Liver (tissue), 3 donors: ENCODE measurements around the gene ADK.

Experiments
- RXRA ChIP-seq, 2 donors: IDR thresholded peaks; 2 replicates each; pipeline ENCODE4 v1.6.1; 2017 to 2018; ENCODE audit warnings: antibody characterized with exemption in 2 of 2, mild to moderate bottlenecking in 1 of 2
- TF ChIP-seq, protein P1 (sequence below): fragments of 150-350 bp; IDR thresholded peaks from 2 replicates; pipeline ENCODE4 v1.5.1; 2017; ENCODE audit warnings: improper control_type of control experiment, low read depth, low read length; ENCODE audit not compliant: missing input control
- donor health status: healthy.
- donor health status: healthy.

GRCh38 chr10:74704629-74705357, 553.8 kb downstream of the ADK start:
- TF ChIP-seq, protein P1, sequence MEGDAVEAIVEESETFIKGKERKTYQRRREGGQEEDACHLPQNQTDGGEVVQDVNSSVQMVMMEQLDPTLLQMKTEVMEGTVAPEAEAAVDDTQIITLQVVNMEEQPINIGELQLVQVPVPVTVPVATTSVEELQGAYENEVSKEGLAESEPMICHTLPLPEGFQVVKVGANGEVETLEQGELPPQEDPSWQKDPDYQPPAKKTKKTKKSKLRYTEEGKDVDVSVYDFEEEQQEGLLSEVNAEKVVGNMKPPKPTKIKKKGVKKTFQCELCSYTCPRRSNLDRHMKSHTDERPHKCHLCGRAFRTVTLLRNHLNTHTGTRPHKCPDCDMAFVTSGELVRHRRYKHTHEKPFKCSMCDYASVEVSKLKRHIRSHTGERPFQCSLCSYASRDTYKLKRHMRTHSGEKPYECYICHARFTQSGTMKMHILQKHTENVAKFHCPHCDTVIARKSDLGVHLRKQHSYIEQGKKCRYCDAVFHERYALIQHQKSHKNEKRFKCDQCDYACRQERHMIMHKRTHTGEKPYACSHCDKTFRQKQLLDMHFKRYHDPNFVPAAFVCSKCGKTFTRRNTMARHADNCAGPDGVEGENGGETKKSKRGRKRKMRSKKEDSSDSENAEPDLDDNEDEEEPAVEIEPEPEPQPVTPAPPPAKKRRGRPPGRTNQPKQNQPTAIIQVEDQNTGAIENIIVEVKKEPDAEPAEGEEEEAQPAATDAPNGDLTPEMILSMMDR: no peak
- TF ChIP-seq RXRA (IDR thresholded peaks at IDR 0.05): peak in 1 of 2 donors; percentile 25
